Mucosa of stomach (tissue), 1 donor: ENCODE results near the gene POC1A.

Experiments used
- H3K27me3 ChIP-seq: one replicate; pipeline ENCODE4 v1.7.0; 2013; ENCODE audit warnings: mild to moderate bottlenecking, low read length; ENCODE audit not compliant: control insufficient read depth, insufficient read depth
- H3K36me3 ChIP-seq: one replicate; pipeline ENCODE4 v1.7.0; 2013; ENCODE audit warnings: low read length; ENCODE audit not compliant: control insufficient read depth, insufficient read depth
- H3K4me1 ChIP-seq: one replicate; pipeline ENCODE4 v1.7.0; 2013; ENCODE audit warnings: mild to moderate bottlenecking, low read length; ENCODE audit not compliant: control insufficient read depth, insufficient read depth
- H3K4me3 ChIP-seq: one replicate; pipeline ENCODE4 v1.7.0; 2013; ENCODE audit warnings: low read length
- H3K9ac ChIP-seq: one replicate; pipeline ENCODE4 v1.7.0; 2013; ENCODE audit warnings: mild to moderate bottlenecking, low read length, moderate library complexity
- H3K9me3 ChIP-seq: one replicate; pipeline ENCODE4 v1.7.0; 2013; ENCODE audit warnings: mild to moderate bottlenecking, low read length, moderate library complexity; ENCODE audit not compliant: control insufficient read depth
- donor health status: Pancreatic carcinoma.

The POC1A gene

DNA sequence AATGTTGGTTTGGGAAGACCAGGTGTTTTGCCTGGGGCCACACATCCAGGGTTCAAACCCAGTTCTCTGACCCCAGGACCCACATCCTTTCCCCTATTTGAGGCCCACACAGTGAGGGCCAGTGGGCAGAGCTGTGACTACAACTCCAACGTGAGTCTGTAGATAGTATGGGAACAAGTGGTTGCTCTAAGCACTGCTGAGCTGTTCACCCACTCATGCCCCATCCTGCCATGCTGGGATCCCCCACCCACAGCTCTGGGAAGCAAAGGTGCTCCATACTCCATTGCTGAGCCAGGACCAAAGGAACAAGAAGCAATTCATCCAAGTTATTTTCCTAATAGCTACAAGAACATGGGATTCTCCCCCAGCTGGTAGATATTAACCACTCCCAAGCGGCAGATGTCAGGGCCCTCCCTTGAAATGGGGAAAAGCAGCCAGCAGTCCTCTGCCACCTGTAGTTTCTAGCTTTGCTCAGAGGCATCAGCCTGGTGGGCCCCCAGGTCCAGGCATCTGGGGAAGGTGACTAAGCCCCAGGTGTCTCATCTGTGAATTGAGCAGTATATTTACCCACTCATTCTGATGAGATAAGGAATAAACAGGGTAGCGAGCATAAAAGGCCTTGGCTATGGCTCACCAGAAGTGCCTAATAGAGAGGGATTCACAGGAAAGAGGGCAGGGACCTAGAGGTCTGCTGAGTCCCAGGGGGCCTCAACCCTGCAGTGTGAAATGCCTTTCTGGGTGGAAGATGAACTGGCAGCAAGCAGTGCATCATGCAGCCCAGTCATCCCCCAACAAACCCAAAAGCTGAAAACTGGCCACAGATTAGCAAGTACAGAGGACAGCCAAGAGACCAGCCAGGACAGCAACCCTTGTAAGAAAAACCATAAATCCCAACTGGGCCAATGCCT, 33.4 kb downstream of the POC1A start:
- H3K9me3 ChIP-seq, result no peaks in the 10 kb centered on the region
- H3K36me3 ChIP-seq, result no peaks in the 10 kb centered on the region
- H3K9ac ChIP-seq, result no peak overlapping the region
- peaks cover 8% of the 10 kb centered on the region for H3K4me1 ChIP-seq
- H3K4me3 ChIP-seq, result no peak overlapping the region
- no peaks in the 10 kb centered on the region for H3K27me3 ChIP-seq

DNA sequence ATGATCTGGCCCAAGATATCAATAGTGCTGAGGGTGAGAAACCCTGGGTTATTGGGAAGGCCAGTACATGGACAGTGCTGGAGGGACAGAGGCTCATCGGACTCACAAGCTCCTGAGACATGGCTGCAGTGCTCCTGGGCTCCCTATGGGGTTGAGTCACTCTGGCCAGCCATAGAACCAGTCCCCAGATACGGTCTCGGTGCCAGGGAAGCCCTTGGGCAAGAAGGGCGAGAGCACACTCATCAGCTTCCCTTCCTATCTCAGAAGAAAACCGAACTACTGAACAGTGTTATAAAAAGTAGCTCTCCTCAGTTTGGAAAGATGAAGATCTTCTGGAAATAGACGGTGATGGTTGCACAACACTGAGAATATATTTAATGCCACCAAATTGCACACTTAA, 34.4 kb downstream of the POC1A start:
- Histone ChIP-seq H3K9me3 (no peaks in the 10 kb centered on the region), H3K27me3 (no peaks in the 10 kb centered on the region), H3K4me1 (peaks cover 8% of the 10 kb centered on the region), H3K4me3 (no peak overlapping the region), H3K9ac (no peak overlapping the region), H3K36me3 (no peaks in the 10 kb centered on the region)

DNA sequence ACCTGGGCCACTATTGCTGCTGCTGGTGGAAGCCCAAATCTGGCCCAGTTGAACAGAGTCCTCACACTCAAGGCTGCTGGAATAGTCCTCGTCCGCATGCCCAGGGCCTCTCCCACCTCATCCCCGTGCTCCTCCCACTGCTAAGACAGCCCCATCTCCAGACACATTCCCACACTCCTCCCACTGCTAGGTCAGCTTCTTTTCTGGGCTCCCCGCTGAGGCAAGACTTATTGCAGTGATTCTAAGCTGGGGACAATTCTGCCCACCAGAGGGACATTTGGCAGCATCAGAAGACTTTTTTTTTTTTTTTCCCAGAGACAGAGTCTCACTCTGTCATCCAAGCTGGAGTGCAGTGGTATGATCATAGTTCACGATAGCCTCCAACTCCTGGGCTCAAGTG, 35.1 kb downstream of the POC1A start:
- Histone ChIP-seq H3K4me3 (no peak overlapping the region), H3K9ac (no peak overlapping the region), H3K27me3 (no peaks in the 10 kb centered on the region), H3K9me3 (no peaks in the 10 kb centered on the region), H3K4me1 (peaks cover 8% of the 10 kb centered on the region), H3K36me3 (no peaks in the 10 kb centered on the region)

DNA sequence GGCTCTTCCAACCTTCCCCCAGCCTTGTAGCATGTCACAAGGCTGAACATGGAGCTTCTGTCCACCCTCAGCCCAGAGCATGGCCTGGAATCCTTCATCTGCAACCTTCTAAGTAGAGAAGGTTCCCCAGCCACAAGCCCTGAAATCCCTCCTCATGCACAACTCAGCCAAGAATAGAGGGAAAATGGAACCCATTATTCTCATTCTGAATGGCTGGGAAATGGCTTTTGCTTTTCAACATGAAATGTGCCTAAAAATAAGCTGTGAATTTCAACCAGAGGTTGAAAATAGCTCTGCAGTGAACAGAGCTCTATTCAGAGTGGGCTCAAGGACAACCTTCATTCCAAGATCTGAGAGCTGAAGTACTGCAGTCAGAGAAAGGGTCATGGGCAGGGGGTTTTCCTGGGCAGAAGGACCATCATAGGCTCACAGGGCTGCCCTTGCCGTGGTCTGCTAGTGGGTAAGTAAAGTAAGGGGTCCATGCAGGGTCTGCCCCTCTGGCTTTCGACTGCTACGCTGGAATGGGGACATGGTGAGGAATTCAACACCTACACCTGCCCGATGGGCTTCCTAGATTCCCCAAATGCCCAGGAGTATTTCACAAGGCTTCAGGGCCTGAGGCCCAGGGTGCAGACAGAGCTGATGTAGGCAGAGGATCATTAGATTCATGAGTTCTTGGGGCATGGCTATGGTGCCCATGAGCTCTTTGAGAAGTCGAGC, 35.9 kb downstream of the POC1A start:
- no peaks in the 10 kb centered on the region for H3K27me3 ChIP-seq
- H3K4me1 ChIP-seq, result peaks cover 8% of the 10 kb centered on the region
- no peaks in the 10 kb centered on the region for H3K36me3 ChIP-seq
- H3K4me3 ChIP-seq, result no peak overlapping the region
- no peak overlapping the region for H3K9ac ChIP-seq
- H3K9me3 ChIP-seq, result no peaks in the 10 kb centered on the region

DNA sequence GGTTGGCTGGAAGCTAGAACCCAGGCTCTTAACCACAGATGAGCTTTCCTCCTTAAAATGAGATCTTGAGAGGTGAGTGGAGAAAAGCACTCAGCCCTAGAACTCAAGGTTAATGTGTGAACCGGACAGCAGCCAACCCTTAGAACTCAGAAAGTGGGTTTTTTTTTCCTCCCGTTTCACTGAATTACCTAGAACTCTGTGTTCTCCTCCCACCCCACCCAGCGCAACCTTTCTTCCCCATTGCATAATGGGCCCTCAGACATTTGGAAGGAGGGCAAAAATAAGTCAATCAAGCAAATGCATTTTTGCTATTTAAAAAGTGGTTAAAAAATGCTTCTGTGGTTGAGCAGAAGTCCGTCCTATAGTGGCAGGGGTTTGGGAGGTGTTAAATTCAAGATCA, 36.7 kb downstream of the POC1A start:
- Histone ChIP-seq H3K4me1 (peaks cover 8% of the 10 kb centered on the region), H3K27me3 (no peaks in the 10 kb centered on the region), H3K4me3 (no peak overlapping the region), H3K9ac (no peak overlapping the region), H3K9me3 (no peaks in the 10 kb centered on the region), H3K36me3 (no peaks in the 10 kb centered on the region)

DNA sequence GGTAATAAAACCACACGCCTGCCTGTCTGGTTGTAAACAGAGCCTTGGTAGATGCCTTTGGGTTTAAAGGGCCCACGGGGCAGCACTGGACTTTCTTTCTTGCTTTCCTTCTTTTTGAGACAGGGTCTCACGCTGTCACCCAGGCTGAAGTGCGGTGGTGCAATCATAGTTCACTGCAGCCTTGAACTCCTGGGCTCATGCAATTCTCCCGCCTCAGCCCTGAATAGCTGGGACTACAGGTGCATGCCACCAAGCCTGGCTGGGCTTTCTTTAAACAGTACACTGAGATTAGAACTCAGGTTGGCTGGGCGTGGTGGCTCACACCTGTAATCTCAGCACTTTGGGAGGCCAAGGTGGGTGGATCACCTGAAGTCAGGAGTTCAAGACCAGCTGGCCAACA, 42.2 kb downstream of the POC1A start:
- Histone ChIP-seq H3K4me3 (no peak overlapping the region), H3K9ac (no peak overlapping the region)

DNA sequence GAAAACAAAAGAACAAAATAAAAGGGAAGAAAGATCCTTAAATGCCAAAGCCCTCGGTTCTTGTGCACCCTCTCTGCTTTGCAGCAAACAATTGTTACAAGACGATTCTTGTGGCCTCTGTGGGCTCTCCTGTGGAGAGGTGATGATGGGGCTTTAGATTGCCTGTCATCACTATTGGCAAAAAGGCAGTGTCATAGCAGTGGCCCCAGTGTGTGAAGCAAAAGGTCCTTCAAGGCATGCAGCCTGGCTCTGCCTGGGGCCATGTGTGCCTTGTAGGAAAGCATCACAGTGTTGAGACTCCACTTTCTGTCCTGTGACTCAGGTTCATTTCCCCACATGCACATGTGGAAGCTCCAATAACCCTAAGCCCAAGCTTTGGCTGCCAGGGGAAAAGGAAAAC, 43.7 kb downstream of the POC1A start:
- Histone ChIP-seq H3K9ac (no peak overlapping the region), H3K9me3 (no peaks in the 10 kb centered on the region), H3K4me3 (no peak overlapping the region), H3K36me3 (no peaks in the 10 kb centered on the region), H3K4me1 (peaks cover 7% of the 10 kb centered on the region), H3K27me3 (no peaks in the 10 kb centered on the region)

More for the DNA sequence above, 42.2 kb downstream of the POC1A start:
- no peaks in the 10 kb centered on the region for H3K27me3 ChIP-seq
- no peaks in the 10 kb centered on the region for H3K9me3 ChIP-seq
- H3K4me1 ChIP-seq, result peaks cover 7% of the 10 kb centered on the region
- no peaks in the 10 kb centered on the region for H3K36me3 ChIP-seq

DNA sequence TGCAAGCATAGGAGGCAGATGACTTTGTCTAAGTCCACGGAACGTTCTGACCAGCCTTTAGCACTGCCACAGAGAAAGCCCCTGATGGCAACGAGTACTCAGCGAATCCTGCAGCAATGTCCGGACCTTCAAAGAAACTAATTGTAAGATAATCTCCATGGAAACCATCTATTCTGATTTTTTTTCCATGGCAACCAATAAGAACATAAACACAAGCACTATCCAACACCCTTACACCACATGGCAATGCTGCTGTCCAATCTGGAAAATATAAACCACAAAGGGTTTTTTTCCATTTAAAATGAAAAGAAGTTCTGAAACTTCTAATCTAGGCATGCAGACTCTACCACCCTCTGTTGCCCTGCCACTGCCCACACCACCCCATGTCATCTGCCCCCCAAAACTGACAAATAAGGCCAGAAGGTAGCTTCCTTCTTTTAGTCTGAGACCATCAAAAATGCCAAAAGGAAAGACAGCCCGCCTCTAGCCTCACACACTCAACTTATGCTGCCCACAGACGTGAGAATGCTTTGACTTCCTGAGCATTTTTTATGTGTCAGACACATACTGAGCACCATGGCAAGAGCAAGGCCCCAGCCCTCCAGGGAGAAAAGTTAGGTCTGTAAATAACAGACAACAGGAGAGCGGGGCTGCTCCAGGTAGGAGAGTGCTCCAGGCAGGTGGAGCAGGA, 44.5 kb downstream of the POC1A start:
- peaks cover 7% of the 10 kb centered on the region for H3K4me1 ChIP-seq
- no peak overlapping the region for H3K9ac ChIP-seq
- H3K9me3 ChIP-seq, result no peaks in the 10 kb centered on the region
- no peaks in the 10 kb centered on the region for H3K27me3 ChIP-seq
- no peaks in the 10 kb centered on the region for H3K36me3 ChIP-seq
- H3K4me3 ChIP-seq, result no peak overlapping the region

DNA sequence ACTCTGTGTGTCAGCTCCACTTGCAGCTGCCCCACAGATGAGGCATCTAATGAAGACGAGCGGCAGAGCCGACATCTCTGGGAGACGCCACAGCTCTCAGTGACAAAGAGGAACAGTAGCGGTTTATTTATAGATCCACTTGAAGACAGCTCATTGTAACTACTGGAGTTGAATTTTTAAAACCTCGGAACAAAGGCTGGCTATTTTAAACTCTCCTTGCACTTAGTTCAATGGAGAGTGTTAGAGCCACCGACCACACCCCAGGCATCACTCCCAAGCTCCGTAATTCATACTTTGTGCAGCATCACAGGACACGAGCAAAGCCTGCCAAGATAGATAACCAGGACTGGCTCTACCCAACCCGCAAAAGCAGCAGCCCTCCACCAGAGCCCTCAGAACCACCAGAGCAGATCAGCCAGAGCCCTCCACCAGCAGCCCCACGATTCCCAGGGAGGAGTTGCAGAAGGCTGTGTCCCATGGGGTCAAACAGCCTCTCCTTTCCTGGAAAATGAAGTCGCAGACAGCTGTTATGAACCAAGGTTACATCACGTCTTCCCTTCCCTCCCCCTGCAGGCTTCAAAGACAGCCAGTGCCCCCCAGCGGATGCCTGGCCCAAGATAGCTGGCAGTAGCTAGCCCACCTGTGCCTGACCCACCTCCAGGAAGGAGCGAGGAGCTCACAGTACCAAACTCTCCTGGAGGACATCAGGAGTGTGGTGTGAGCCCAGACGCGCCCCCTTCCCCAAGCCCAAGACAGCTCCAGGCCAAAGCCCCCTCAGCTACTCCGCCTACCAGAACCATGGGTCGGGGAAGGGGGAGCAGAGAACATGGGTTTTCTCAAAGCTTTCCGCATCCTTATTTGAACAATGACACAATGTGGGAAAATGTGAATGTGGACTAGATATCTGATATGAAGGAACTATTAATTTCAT, 45.7 kb downstream of the POC1A start:
- Histone ChIP-seq H3K9ac (no peak overlapping the region), H3K36me3 (no peaks in the 10 kb centered on the region), H3K9me3 (no peaks in the 10 kb centered on the region), H3K27me3 (no peaks in the 10 kb centered on the region), H3K4me3 (no peak overlapping the region), H3K4me1 (peaks cover 7% of the 10 kb centered on the region)

DNA sequence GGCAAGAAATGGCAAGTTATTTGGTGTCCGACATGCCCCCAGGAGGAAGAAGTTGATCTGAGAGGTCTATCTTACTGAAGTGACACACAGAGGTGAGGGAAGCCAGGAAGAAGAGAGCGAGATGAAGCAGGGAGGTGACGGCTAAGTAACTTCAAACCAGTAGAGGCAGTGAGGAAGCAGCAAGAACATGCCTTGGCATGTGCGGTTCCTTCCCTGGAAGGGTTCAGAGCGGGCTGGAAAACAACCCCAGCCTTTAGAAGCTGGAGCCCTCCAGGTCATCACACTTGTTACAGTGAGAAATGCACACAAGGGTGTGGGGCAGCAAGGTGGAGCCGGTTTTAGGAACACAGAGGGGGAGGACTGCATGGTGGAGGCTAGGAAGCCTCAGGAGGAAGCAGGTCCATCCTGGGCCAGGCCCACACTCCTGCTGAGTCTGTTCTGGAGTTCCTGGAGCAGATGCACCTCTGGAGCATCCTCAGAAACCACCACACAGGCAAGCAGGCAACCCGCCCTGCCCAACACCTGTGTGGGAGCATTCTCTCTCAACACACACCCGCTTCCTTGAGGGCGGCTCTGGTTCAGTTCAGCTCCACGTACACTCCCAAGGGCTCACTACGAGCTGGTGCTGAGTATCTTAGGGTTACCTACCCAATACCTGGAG, 47.1 kb downstream of the POC1A start:
- Histone ChIP-seq H3K4me3 (no peak overlapping the region), H3K9ac (no peak overlapping the region), H3K9me3 (no peaks in the 10 kb centered on the region), H3K27me3 (no peaks in the 10 kb centered on the region), H3K36me3 (no peaks in the 10 kb centered on the region), H3K4me1 (peaks cover 7% of the 10 kb centered on the region)
